Osteoblast (primary cell): ENCODE data around the gene DDX24. TPM values are rescaled to one million over a fixed set of nuclear protein-coding genes. Genes with fewer than 3 reads are reported as not detected.

Source experiments
- DNase-seq: peaks from one replicate; pipeline ENCODE4 v3.0.0; 2011; ENCODE audit warnings: low spot score, mixed read lengths; ENCODE audit not compliant: insufficient read length; ENCODE audit errors: missing footprints
- H2AFZ ChIP-seq: 2 replicates; pipeline ENCODE4 v1.6.0; 2011; ENCODE audit warnings: mild to moderate bottlenecking, low read length
- H3K27ac ChIP-seq: 2 replicates; pipeline ENCODE4 v1.5.1; 2011; ENCODE audit warnings: mild to moderate bottlenecking, low read depth, low read length, moderate library complexity
- H3K27me3 ChIP-seq: 2 replicates; pipeline ENCODE4 v1.6.0; 2012; ENCODE audit warnings: mild to moderate bottlenecking, control low read depth, inconsistent platforms, low read length, moderate library complexity; ENCODE audit not compliant: insufficient read depth
- H3K36me3 ChIP-seq: 2 replicates; pipeline ENCODE4 v1.5.1; 2011; ENCODE audit warnings: mild to moderate bottlenecking, low read length, control low read depth, moderate library complexity; ENCODE audit not compliant: insufficient read depth
- H3K4me1 ChIP-seq: 2 replicates; pipeline ENCODE4 v1.5.1; 2011; ENCODE audit warnings: mild to moderate bottlenecking, low read length, control low read depth, moderate library complexity; ENCODE audit not compliant: insufficient read depth
- H3K4me2 ChIP-seq: 2 replicates; pipeline ENCODE4 v1.6.0; 2011; ENCODE audit warnings: mild to moderate bottlenecking, low read length; ENCODE audit not compliant: insufficient read depth
- H3K4me3 ChIP-seq: fragments of 200-600 bp; sonication (generic); 3 replicates; pipeline ENCODE4 v1.5.1; 2012; ENCODE audit warnings: mild to moderate bottlenecking, low read length, inconsistent platforms; ENCODE audit not compliant: insufficient read depth
- H3K79me2 ChIP-seq: 2 replicates; pipeline ENCODE4 v1.6.0; 2012; ENCODE audit warnings: mild to moderate bottlenecking, low read length, control low read depth, inconsistent platforms; ENCODE audit not compliant: insufficient read depth
- H3K9me3 ChIP-seq: 2 replicates; pipeline ENCODE4 v1.5.1; 2011; ENCODE audit warnings: low read depth, low read length, control low read depth
- H4K20me1 ChIP-seq: 2 replicates; pipeline ENCODE4 v1.6.0; 2012; ENCODE audit warnings: mild to moderate bottlenecking, low read length, control low read depth; ENCODE audit not compliant: insufficient read depth
- CTCF ChIP-seq: IDR thresholded peaks from 2 replicates; pipeline ENCODE4 v1.5.1; 2011; ENCODE audit warnings: mild to moderate bottlenecking, low read depth, low read length, moderate library complexity; ENCODE audit errors: extremely low read depth
- total RNA-seq: library from RNA; depleted of rRNA; stranded (reverse); fragments of >200 nt; gene quantifications from 2 replicates; pipeline ENCODE4 v1.2.3, GENCODE V29; 2012

Gene DDX24
- total RNA-seq, 1 donor: 134 TPM

GRCh38 chr14:94040247-94040646 is 40.8 kb downstream of the DDX24 start:
- TF ChIP-seq CTCF: no peak
- Histone ChIP-seq H3K4me1 (peaks cover 23% of the 10 kb centered on the region), H3K79me2 (no peaks in the 10 kb centered on the region), H3K27ac (no peak overlapping the region), H3K27me3 (no peaks in the 10 kb centered on the region), H4K20me1 (peaks cover 22% of the 10 kb centered on the region), H2AFZ (no peak overlapping the region), H3K4me2 (no peak overlapping the region), H3K36me3 (no peaks in the 10 kb centered on the region), H3K9me3 (no peaks in the 10 kb centered on the region), H3K4me3 (no peak overlapping the region)
- DNase-seq: no peak

- H4K20me1 ChIP-seq: peaks cover 22% of the 10 kb centered on the region
- no peak for TF ChIP-seq CTCF
- H3K27ac ChIP-seq: no peak overlapping the region
- peaks cover 23% of the 10 kb centered on the region for H3K4me1 ChIP-seq
- H3K4me2 ChIP-seq: no peak overlapping the region
- H3K27me3 ChIP-seq: no peaks in the 10 kb centered on the region
- no peaks in the 10 kb centered on the region for H3K36me3 ChIP-seq
- H3K79me2 ChIP-seq: no peaks in the 10 kb centered on the region
- no peaks in the 10 kb centered on the region for H3K9me3 ChIP-seq
- no peak overlapping the region for H2AFZ ChIP-seq
- DNase-seq: no peak
- H3K4me3 ChIP-seq: no peak overlapping the region
Observed at GRCh38 chr14:94038921-94039629, 41.9 kb downstream of the DDX24 start.

GRCh38 chr14:94038510-94038909 is 42.5 kb downstream of the DDX24 start:
- H2AFZ ChIP-seq: no peak overlapping the region
- H3K27me3 ChIP-seq: no peaks in the 10 kb centered on the region
- TF ChIP-seq CTCF: no peak
- no peak overlapping the region for H3K4me2 ChIP-seq
- H3K36me3 ChIP-seq: no peaks in the 10 kb centered on the region
- peaks cover 17% of the 10 kb centered on the region for H4K20me1 ChIP-seq
- DNase-seq: no peak
- no peak overlapping the region for H3K27ac ChIP-seq
- no peaks in the 10 kb centered on the region for H3K79me2 ChIP-seq
- peaks cover 21% of the 10 kb centered on the region for H3K4me1 ChIP-seq
- no peak overlapping the region for H3K4me3 ChIP-seq
- no peaks in the 10 kb centered on the region for H3K9me3 ChIP-seq

- Histone ChIP-seq H4K20me1 (peaks cover 12% of the 10 kb centered on the region), H3K4me2 (no peak overlapping the region), H3K9me3 (no peaks in the 10 kb centered on the region), H2AFZ (no peak overlapping the region), H3K27me3 (no peaks in the 10 kb centered on the region), H3K79me2 (no peaks in the 10 kb centered on the region), H3K4me3 (no peak overlapping the region), H3K4me1 (peaks cover 16% of the 10 kb centered on the region), H3K36me3 (no peaks in the 10 kb centered on the region), H3K27ac (no peak overlapping the region)
- no peak for TF ChIP-seq CTCF
- DNase-seq: no peak
Observed at GRCh38 chr14:94037954-94038353, 43.0 kb downstream of the DDX24 start.
